GM12873 (cell line): Measurements from ENCODE around the gene TOLLIP.

Source experiments
- TF ChIP-seq, protein P1 (sequence below): IDR thresholded peaks from 2 replicates; pipeline ENCODE4 v1.5.1; 2012; ENCODE audit warnings: low read depth, mild to moderate bottlenecking, moderate library complexity, low read length, control low read depth; ENCODE audit not compliant: insufficient read depth; ENCODE audit errors: missing control alignments

The TOLLIP gene

DNA sequence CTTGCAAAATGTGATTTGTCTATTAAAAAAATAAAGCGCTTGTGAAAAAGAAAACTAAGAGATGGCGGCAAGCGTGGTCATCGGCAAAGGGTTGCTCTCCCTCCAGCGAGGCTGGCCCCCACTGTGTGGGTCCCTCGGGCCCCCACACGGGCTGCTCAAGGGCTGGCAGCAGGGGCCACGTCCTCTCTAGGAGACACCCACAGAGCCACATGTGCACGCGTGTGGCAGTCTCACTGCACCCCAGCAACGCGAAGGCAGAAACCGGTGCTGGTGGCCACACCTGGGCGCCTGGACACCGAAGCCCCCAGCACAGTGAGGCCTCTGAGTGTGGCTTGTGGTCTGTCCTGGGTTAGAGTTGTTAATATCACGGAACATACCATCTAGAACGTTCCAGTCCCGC, 34.4 kb downstream of the TOLLIP start:
- TF ChIP-seq, protein P1, sequence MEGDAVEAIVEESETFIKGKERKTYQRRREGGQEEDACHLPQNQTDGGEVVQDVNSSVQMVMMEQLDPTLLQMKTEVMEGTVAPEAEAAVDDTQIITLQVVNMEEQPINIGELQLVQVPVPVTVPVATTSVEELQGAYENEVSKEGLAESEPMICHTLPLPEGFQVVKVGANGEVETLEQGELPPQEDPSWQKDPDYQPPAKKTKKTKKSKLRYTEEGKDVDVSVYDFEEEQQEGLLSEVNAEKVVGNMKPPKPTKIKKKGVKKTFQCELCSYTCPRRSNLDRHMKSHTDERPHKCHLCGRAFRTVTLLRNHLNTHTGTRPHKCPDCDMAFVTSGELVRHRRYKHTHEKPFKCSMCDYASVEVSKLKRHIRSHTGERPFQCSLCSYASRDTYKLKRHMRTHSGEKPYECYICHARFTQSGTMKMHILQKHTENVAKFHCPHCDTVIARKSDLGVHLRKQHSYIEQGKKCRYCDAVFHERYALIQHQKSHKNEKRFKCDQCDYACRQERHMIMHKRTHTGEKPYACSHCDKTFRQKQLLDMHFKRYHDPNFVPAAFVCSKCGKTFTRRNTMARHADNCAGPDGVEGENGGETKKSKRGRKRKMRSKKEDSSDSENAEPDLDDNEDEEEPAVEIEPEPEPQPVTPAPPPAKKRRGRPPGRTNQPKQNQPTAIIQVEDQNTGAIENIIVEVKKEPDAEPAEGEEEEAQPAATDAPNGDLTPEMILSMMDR = no peak

DNA sequence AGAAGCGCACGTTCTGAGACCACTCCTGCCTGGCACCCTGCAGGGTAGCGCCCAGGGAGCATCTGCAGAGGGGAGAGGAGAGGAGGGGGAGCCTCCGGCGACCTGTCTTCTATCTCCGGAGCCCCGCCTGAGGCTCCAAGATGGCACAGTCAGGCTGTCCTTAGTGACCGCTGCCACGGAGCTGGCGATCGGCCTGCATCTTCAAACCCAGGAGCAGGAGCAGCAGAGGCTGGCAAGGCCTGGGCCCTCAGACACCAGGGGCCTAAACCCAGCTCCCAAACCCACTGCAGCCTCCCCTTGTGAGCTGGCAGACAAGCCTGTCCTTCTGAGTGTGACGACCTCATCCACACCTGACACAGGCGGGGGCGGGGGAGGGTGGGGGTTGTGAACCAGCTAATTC, 34.9 kb downstream of the TOLLIP start:
- TF ChIP-seq, protein P1 = no peak

DNA sequence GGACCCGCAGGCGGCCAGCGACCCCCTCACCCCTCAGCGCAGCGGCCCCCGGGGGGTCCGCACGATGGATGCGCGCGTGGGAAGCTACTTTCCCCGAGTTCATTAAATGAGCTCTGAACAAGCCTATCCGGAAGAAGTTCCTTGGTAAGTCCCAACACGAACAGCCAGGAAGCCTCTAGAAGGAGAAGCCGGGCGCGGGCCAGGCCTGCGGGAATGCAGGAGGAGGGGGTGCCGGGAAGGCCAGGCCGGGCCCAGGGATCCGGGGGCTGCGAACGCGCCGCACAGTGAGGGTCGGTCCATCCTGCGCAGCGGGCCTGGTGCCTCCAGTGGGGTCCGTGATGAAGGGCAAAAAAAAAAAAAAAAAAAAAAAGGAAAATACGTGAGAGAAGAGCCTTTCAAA, 36.9 kb downstream of the TOLLIP start:
- TF ChIP-seq, protein P1 = no peak

DNA sequence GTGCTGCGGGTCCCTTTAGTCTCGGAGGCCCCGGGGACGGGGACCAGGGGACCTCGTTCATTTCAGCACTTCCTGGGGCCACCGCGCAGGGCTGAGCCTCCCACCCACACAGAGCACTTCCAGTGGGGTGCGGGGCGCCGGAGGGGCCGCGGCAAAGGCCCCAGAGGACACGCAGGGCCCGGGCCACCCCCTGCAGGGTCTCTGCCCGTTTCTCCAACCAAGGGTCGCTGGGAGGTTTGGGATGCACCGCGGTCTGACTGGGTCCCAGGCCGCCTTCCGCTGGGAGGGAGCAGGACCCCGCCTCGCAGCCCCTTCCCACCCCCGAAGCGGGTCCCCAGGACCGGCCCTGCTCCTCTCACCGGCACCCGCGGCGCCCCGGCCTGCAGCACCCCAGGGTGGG, 37.5 kb downstream of the TOLLIP start:
- TF ChIP-seq, protein P1 = no peak

DNA sequence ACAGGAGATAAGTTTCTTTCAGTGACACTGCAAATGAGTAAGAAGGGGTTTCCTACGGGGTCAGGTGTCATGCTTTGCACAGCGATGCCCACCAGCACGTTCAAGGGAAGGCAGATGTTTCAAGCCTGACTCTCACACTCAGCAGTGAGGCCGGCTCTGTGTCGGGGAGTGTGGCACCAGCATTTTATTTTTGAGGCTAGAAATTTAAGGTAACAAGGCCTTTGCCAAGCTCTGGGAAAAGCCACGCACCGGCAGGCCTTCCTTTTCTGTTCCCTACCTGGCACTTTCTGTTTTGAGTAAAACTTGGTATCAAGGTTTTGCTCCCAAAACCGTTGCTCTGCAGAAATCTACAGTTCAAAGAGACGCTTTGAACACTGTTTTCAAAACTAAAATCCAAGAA, 38.0 kb downstream of the TOLLIP start:
- TF ChIP-seq, protein P1 = no peak

DNA sequence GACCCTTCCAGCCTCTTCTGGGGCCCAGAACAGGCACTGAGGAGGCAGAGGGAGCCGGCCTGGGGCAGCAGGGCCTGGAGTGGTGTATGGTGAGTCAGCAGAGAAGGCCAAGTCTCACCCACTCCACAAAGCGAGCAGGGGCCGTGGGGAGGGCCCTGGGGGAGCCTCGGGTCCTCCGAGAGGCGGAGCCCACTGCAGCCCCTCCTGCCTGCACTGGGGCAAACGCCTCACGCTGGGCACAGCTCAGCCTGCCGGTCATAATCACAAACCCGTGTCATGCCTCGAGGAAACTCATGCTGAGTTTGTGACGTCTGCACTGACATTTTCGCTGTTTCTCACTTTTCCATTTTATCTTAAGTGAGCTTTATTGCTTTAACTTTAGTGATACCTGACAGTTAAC, 38.4 kb downstream of the TOLLIP start:
- TF ChIP-seq, protein P1 = no peak

DNA sequence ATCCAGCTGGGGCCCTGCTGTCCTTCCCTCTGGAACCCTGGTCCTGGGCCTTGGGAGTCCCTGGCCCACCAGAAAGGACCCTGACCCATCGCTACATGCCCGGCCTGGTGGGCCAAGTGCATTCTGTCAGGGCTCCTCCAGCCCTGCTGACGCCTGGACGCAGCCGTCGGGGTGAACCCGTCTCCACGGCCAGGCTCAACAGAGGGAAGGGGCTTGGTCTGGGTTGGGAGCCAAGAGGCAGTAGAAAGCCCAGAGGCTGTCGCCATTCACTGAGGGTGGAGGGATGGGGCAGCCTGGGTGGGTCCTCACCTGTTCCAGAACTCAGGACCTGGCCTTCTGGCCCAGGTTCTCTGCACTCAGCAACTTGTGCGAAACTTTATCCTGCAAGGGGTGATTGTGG, 39.0 kb downstream of the TOLLIP start:
- TF ChIP-seq, protein P1 = no peak
